Kidney epithelial cell (primary cell): ENCODE measurements around the gene IL11. TPM values are rescaled to one million over a fixed set of nuclear protein-coding genes. Genes with fewer than 3 reads are reported as not detected.
"Not testable (repeated sequence)": the region's sequence is repeated elsewhere in the genome, so short reads cannot be mapped to it uniquely, and the experiment has no call there.

Experiments used
- DNase-seq: peaks from one replicate; pipeline ENCODE4 v3.0.0-alpha.2; 2010; ENCODE audit warnings: low read depth
- H3K27me3 ChIP-seq: 2 replicates; pipeline ENCODE4 v1.6.0; 2011; ENCODE audit warnings: low read length; ENCODE audit not compliant: control insufficient read depth, insufficient read depth
- H3K36me3 ChIP-seq: 2 replicates; pipeline ENCODE4 v1.5.1; 2011; ENCODE audit warnings: low read length; ENCODE audit not compliant: control insufficient read depth, insufficient read depth
- H3K4me3 ChIP-seq: 2 replicates; pipeline ENCODE4 v1.5.1; 2011; ENCODE audit warnings: low read depth, mild to moderate bottlenecking, control low read depth, low read length
- total RNA-seq: library from RNA; depleted of rRNA; stranded (reverse); fragments of >200 nt; gene quantifications from 2 replicates; pipeline ENCODE4 v1.2.3, GENCODE V29; 2015
- TF ChIP-seq, protein P1 (sequence below): IDR thresholded peaks from 2 replicates; pipeline ENCODE4 v1.5.1; 2011; ENCODE audit warnings: mild to moderate bottlenecking, moderate library complexity, low read length, control low read depth, inconsistent platforms; ENCODE audit not compliant: insufficient read depth, poor library complexity, severe bottlenecking

The IL11 gene
- total RNA-seq: 32.1 and 38.7 TPM in 2 replicates

DNA sequence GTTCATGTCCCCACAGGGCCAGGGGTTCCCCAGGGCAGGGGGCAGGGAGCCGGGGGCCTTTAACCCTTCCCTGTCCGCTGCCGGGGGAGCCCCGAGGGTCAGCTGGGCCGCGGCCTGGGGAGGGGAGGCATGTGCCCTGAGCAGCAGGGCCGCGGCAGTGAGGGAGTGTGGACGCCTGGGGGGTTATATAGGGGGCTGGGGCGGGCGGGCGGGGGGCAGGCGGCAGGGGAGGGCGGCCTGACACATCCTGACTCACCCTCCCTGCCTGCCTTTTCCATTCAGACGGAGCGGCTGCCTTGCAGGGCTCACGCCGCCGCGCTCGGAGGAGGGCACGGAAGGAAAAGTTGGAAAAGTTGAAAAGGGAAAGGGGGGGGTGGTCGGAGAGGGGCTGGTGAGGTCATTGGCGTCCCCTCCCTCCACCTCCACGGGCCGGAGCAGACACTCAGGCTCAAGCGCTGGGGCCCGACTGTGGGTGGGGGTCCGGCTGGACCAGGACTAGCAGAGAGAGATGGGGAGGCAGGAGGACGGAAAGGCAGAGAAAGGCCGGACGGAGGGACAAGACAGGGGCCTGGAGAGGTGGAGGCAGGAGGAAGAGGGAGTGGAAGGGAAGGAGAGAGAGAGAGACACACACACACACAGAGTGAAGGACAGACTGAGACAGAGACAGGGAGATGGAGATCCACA, at the start of gene IL11:
IL11 (minus strand) TSS at position 159 of the 684 bp plus-strand sequence; CDS start at position 6, 153 bp downstream.
- Histone ChIP-seq H3K4me3 (peak within 1 kb of the TSS; percentile 67), H3K27me3 (no peaks in the 10 kb centered on the region), H3K36me3 (no peaks in the 10 kb centered on the region)
- TF ChIP-seq, protein P1, sequence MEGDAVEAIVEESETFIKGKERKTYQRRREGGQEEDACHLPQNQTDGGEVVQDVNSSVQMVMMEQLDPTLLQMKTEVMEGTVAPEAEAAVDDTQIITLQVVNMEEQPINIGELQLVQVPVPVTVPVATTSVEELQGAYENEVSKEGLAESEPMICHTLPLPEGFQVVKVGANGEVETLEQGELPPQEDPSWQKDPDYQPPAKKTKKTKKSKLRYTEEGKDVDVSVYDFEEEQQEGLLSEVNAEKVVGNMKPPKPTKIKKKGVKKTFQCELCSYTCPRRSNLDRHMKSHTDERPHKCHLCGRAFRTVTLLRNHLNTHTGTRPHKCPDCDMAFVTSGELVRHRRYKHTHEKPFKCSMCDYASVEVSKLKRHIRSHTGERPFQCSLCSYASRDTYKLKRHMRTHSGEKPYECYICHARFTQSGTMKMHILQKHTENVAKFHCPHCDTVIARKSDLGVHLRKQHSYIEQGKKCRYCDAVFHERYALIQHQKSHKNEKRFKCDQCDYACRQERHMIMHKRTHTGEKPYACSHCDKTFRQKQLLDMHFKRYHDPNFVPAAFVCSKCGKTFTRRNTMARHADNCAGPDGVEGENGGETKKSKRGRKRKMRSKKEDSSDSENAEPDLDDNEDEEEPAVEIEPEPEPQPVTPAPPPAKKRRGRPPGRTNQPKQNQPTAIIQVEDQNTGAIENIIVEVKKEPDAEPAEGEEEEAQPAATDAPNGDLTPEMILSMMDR: no peak
- no peak for DNase-seq

DNA sequence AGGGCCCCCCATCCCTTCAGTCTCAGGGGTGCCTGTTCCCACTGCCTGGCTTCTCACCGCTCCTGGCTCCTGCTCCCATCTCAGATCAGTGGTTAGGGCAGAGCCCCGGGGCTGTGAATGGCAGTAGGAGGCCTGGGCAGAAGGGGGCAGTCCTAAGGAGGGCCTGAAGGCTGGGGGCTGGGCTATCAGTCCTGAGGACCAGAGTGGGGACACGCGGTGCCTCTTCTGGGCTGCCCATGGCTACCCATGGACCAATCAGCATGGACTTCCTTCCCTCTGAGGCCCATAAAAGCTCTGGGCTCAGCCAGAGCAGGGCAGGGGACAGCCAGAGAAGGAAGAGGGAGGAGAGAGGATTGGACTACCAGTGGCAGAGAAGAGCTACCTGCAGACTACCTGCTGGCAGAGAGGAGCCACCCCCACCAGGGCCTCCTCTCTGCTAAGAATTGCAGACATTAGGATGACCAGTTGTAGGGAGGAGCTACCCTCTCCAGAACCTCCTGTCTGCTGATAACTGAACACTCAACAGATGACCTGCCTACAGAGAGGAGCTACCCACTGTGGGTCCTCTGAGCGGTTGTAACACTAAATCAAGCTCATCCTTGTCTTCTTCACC, 49.5 kb upstream of the IL11 start:
- Histone ChIP-seq H3K27me3 (peaks cover 5% of the 10 kb centered on the region), H3K36me3 (no peaks in the 10 kb centered on the region), H3K4me3 (no peak overlapping the region)
- TF ChIP-seq, protein P1: no peak
- DNase-seq: no peak

DNA sequence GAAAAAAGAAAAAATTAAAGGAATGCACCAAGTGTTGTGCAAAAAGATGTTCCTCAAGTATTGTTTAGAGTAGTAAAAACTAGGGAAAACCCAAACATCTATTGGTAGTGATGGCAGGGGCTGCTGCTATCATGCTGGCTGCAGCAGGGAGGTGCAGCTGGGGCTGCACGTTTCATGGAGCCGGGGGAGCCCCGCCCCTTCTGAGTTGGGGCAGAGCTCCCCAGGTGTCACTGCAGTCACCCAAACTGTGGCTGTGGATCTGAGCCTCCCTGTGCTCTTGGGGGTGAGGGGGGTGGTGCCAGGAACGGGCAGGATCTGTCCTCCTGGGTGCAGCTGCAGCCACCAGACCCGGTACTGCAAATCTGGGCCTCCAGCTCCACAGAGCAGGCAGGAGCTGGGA, 48.8 kb upstream of the IL11 start:
- Histone ChIP-seq H3K4me3 (no peak overlapping the region), H3K36me3 (no peaks in the 10 kb centered on the region), H3K27me3 (peaks cover 5% of the 10 kb centered on the region)
- TF ChIP-seq, protein P1: no peak
- no peak for DNase-seq

DNA sequence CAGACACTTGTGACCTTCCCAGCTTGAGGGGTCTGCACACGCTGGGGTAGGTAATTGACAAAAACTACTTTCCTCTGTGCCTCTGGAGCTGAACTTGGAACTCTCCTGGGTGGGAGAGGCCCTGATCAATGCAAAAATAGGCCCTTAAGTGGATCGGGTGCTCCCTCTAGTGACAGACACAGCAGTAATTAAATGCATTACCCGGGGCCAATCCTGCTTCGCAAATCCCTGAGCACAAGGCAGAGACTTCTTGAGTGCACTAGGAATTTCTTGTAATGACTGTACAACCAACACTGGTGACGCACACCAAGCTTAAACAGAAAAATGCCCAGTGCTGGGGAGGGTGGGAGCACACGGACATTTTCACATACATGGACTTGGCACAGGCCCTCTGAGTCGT, 47.9 kb upstream of the IL11 start:
- Histone ChIP-seq H3K27me3 (peaks cover 3% of the 10 kb centered on the region), H3K4me3 (no peak overlapping the region), H3K36me3 (no peaks in the 10 kb centered on the region)
- TF ChIP-seq, protein P1: peak; percentile 74
- peak; percentile 50 for DNase-seq

DNA sequence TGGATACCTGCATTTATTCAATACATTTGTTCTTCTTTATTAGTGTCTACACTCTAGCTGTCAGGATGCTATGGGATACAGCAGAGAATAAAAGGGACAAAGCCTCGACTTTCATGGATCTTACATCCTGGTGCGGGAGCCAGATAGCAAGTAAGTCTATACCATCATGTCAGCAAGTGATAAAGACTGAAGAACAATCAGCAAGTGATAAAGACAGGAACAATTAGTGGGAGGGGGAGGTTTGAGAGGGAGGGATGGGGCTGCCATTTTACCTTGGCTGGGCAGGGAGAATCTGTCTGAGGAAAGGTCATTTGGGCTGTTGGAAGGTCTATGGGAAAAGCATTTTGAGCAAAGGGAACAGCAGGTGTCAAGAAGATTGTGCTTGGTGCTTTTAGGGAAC, 39.9 kb upstream of the IL11 start:
- Histone ChIP-seq H3K27me3 (no peaks in the 10 kb centered on the region), H3K36me3 (no peaks in the 10 kb centered on the region), H3K4me3 (no peak overlapping the region)
- TF ChIP-seq, protein P1: no peak
- no peak for DNase-seq

DNA sequence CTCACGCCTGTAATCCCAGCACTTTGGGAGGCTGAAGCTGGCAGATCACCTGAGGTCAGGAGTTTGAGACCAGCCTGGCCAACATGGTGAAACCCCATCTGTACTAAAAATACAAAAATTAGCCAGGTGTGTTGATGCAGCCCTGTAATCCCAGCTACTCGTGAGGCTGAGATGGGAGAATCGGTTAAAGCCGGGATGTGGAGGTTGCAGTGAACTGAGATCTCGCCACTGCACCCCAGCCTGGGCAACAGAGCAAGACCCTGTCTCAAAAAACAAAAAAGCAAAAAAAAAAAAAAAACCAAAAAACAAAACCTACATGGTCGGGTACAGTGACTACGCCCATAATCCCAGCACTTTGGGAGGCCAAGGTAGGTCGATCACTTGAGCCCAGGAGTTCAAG, 38.9 kb upstream of the IL11 start:
- H3K4me3 ChIP-seq, H3K36me3 ChIP-seq, DNase-seq, H3K27me3 ChIP-seq: not testable (repeated sequence)
